ENCODE results near the gene RAB31.

DNA sequence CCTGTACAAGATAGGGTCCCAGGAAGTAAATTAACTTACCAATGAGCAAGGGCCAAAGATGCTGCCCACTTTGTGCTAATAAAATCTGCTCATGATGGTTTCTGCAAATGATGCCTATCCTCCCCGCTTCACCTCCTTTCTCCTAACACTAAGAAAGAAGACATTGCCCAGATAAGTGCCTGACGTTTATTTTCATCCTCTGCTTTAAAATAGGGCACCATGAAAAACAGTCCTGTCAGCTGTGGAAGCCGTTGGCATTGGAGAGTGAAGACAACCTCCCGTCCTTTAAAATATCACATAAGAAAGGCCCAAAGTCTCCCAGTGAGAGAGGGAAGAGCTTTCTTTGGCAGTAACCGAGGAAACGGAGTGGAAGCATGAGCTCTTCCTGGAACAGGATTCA lies 176.0 kb downstream of the RAB31 start:
- TF ChIP-seq, protein P1, sequence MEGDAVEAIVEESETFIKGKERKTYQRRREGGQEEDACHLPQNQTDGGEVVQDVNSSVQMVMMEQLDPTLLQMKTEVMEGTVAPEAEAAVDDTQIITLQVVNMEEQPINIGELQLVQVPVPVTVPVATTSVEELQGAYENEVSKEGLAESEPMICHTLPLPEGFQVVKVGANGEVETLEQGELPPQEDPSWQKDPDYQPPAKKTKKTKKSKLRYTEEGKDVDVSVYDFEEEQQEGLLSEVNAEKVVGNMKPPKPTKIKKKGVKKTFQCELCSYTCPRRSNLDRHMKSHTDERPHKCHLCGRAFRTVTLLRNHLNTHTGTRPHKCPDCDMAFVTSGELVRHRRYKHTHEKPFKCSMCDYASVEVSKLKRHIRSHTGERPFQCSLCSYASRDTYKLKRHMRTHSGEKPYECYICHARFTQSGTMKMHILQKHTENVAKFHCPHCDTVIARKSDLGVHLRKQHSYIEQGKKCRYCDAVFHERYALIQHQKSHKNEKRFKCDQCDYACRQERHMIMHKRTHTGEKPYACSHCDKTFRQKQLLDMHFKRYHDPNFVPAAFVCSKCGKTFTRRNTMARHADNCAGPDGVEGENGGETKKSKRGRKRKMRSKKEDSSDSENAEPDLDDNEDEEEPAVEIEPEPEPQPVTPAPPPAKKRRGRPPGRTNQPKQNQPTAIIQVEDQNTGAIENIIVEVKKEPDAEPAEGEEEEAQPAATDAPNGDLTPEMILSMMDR (IDR thresholded peaks at IDR 0.05 in 8 of 11, conservative IDR thresholded peaks at IDR 0.05 in 3 of 11), result no peak
- TF ChIP-seq POLR2AphosphoS5 (IDR thresholded peaks at IDR 0.05) (no peak), POLR2A (IDR thresholded peaks at IDR 0.05) (no peak)
